HG03025 (cell line): ENCODE results near the gene SMPDL3B.

Experiments
- ATAC-seq: cut with Tn5 transposase; IDR thresholded peaks from one replicate; pipeline ENCODE4 v1.9.1; 2021; ENCODE audit warnings: mild to moderate bottlenecking, moderate library complexity; ENCODE audit not compliant: unreplicated experiment, low FRiP score

Gene SMPDL3B

GRCh38 chr1:27934818-27935549, at the start of gene SMPDL3B:
SMPDL3B (plus strand) TSS chr1:27935000; CDS start chr1:27935184, 184 bp downstream.
- ATAC-seq = no peak

DNA sequence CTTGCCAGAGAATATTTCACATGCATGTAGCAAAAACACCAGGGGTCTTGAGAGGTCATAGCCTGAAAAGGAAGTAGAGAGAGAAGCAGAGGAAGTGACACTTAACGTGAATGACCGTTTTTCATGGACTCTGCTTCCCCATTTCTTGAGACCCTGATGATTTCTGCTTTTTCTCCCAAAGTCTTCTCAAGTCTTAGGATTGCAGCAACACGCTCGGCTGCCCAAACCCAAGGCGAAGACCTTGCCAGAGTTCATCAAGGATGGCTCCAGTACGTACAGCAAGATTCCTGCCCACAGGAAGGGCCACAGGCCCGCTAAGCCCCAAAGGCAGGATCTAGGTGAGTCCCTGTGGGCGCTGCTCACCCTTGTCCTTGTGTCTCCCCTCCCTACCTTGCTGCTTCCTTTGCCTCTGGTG, 49.7 kb upstream of the SMPDL3B start:
- ATAC-seq = no peak

- no peak for ATAC-seq
Observed at GRCh38 chr1:27885621-27886352, 49.0 kb upstream of the SMPDL3B start.

GRCh38 chr1:27886353-27886679, 48.5 kb upstream of the SMPDL3B start:
- ATAC-seq = no peak

- no peak for ATAC-seq
Observed at GRCh38 chr1:27886744-27887143, 48.1 kb upstream of the SMPDL3B start.

- no peak for ATAC-seq
Observed at GRCh38 chr1:27887215-27888021, 47.4 kb upstream of the SMPDL3B start.

- no peak for ATAC-seq
Observed at GRCh38 chr1:27889506-27889905, 45.3 kb upstream of the SMPDL3B start.

DNA sequence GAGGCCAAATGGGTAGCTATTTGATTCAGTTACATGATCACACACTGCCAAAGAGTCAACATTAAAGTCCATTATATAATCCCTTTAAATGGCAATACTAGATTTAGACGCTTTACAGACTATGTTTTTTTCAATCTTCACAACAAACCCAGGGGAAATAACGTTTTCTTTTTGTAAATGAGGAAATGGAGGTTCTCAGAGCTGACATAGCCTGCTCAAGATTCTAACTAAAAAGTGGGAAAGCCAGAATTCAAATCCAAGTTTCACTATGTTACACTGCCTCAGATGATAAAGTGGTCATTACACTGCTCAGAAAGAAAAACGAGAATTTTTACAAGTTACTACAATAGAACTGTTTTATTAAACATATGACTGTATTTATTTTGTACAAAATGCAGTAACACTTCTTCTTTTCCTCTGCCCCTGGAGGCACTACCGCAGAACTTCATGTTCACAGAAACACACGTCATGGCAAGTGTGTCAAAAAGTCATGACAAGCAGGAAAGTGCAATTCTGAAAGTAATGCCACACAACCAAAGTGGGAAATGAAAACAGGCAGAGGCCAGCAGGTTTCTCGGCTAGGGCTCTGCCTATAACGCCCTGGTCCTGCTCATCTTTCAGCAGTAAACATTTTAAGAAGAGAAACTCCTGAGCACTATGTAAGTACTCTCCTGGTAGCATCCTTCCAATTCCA, 43.5 kb upstream of the SMPDL3B start:
- no peak for ATAC-seq

DNA sequence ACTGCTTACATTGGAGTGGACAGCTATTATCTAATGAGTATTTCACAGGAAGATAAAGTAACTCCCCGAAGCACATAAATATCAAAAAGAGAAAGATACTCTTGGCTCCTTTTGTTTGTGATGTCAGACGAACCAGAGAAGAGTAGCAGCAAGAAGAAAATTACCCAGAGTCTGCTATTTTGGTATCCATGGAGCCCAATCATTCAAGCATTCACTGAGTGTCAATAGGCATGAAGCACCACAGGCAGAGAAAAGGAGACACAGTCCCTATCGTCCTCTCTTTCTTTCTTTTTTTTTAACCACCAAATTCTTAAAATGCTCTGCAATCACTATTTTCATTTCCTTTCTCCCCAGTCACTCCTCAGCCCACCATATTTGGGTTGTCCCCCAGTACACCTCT, 40.3 kb upstream of the SMPDL3B start:
- no peak for ATAC-seq

DNA sequence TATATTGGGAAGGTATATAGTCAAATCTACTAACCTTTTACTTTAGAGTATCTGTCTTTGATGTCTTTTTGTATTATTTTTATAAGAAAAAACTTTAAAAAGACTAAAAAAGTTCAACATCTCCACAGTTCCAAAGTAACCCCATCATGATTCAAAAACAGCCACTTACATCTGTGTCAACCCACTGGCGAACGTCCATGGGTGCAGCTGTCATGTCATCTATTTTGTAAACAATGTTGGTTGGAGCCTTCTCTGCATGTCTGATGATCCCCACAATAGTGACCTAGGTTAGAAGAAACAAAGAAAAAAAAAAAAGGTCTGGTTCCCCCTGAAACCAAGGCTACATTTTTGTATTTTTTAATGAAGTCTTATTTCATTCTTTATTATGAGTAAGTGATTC, 28.0 kb upstream of the SMPDL3B start:
- no peak for ATAC-seq

DNA sequence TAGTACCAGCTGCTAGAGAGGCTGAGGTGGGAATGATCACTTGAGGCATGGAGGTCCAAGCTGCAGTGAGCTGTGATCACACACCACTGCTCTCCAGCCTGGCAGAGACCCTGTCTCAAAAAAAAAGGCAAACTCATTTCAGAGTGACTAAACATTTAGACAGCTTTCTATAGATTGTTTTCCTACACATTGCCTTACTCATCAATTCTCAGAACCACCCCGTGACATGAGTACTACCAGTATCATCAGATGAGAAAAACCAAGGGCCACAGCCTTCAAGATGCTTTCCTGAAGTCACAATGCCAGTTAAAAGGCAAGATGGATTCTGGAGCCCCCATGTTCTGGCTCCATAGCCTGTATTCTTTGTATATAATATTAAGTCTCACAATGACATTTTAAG, 22.4 kb upstream of the SMPDL3B start:
- ATAC-seq = no peak

GRCh38 chr1:27915082-27915575, 19.7 kb upstream of the SMPDL3B start:
- ATAC-seq = no peak

DNA sequence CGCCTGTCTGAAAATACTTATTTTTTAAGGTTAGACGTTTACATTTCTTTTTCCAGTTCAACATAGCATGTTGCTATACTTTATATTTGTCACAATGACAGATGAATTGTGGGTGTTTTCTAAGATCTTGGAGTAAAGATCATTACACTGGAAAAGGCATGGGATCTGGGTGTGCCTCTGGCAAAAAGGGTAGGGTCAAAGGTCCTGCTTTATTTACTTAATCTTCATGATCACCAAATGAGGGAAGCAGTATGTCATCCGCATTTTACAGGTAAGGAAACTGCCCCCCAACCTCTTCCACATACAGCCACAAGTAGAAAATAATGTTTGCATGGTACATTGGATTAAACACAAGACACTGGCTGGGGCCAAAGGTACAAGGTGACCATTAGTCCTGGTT, 12.5 kb upstream of the SMPDL3B start:
- ATAC-seq = no peak

GRCh38 chr1:27928216-27928954, 6.4 kb upstream of the SMPDL3B start:
- no peak for ATAC-seq

GRCh38 chr1:27931184-27931583, 3.6 kb upstream of the SMPDL3B start:
- ATAC-seq = no peak

DNA sequence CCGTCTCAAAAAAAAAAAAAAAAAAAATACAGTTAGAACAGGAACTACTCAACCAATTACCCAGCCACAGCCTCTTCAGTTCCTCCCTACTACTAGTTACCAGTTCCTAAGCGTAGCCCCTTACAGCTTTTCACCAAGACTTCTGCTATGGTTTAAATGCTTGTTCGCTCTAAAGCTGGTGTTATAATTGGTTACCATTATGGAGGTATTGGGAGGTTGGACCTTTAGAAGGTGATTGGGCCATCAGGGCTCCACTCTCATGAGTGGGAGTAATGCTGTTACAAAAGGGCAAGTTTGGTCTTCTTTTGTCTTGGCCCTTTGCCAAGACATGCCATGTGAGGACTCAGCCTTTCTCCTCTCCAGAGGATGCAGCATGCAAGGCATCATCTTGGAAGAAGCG, 3.0 kb upstream of the SMPDL3B start:
- no peak for ATAC-seq

DNA sequence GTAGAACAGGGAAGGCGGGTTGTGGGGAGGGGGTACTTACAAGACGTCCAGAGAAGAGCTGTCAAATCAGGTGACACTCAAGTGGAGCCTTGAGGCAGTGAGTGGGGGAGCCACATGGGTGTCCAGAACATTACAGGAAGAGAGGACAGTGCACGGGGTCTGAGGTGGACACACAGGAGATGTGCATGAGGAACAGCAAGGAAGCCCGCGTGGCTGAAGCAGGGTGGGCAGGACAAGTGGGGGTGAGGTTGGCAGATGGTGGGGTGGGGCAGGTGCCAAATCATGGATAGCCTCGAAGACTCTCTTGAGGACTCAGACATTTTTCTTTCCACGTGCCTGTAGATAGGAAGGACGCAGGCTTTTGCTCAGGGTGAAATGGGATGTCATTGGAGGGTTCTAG, 921 bp downstream of the SMPDL3B start:
- ATAC-seq = no peak

DNA sequence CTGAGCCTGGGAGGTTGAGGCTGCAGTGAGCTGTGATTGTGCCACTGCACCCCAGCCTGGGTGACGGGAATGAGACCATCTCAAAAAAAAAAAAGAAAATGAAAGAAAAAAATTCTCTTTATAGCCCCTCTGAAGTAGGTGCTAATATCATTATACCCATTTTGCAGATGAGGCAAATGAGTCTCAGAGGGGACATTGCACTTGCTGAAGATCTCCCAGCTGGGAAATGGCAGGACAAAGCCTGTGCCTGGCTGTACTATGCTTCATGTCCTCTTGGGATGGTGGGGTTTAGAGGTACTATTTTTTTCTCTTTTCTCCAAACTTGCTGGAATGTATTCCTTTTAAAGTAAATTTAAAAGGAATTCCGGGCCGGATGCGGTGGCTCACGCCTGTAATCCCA, 1.6 kb downstream of the SMPDL3B start:
- ATAC-seq = no peak

- no peak for ATAC-seq
Observed at GRCh38 chr1:27937524-27937836, 2.7 kb downstream of the SMPDL3B start.

- ATAC-seq = no peak
Observed at GRCh38 chr1:27938488-27938887, 3.7 kb downstream of the SMPDL3B start.
